ENCODE data around the gene UPP2.

UPP2 gene

GRCh38 chr2:158101384-158101926, at the start of gene UPP2:
Gene UPP2 (plus strand): TSS chr2:158101876. CDS start chr2:158102064, 188 bp downstream.
- no peak for DNase-seq (ENCODE audit: insufficient read length, low spot score)
- no peak for FAIRE-seq

GRCh38 chr2:158052761-158053160, 48.9 kb upstream of the UPP2 start:
- FAIRE-seq, result no peak
- no peak for DNase-seq (ENCODE audit: insufficient read length, low spot score)

DNA sequence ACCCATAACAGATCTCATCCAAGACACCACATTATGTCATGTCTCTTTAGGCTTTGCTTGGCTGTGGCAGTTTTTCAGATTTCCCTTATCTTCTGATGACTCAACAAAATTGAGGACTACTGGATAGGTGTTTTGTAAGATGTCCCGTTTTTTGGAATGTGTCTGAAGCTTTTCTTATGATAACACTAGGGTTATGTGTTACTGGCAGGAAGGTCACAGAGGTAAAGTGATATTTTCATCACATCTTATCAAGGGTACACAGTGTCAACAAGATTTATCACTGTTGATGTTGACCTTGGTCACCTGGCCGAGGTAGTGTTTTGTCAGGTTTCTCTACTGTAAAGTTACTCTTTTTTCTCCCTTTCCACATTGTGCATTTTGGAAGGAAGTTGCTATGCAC, 44.8 kb upstream of the UPP2 start:
- no peak for DNase-seq (ENCODE audit: insufficient read length, low spot score)
- FAIRE-seq, result no peak

DNA sequence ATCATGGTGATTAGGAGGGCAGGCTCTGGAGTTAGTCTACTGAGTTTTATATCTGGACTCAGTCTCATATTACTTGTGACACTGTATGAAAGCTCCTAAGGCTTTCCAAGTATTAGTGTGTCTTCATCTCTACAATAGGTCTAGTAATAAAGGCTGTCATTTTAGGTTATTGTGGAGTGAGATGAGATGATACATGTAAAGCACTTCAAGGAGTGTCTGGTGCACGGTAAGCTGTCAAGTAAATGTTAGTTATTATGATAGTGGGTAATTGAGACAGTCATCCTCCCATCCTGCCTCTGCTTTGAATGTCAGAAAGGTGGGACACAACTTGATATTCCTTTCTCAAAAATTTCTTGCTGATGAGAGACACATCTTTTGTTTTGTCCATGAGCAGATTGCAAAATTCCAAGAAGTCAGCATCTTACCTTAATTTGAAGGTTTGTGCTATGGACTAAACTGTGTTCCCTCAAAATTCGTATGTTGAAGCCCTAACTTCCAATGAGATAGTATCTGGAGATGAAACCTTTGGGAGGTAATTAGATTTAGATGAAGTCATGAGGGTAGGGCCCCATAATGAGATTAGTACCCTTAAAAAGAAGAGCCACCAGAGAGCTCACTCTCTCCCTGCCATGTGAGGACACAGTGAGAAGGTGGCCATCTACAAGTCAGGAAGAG, 41.4 kb upstream of the UPP2 start:
- FAIRE-seq (no peak), DNase-seq (ENCODE audit: insufficient read length, low spot score) (no peak)

- peak; percentile 17 for DNase-seq (ENCODE audit: insufficient read length, low spot score)
- FAIRE-seq, result no peak
Measured at GRCh38 chr2:158060835-158061435, 40.7 kb upstream of the UPP2 start.

- DNase-seq (ENCODE audit: insufficient read length, low spot score) (no peak), FAIRE-seq (no peak)
Measured at GRCh38 chr2:158061763-158062162, 39.9 kb upstream of the UPP2 start.

DNA sequence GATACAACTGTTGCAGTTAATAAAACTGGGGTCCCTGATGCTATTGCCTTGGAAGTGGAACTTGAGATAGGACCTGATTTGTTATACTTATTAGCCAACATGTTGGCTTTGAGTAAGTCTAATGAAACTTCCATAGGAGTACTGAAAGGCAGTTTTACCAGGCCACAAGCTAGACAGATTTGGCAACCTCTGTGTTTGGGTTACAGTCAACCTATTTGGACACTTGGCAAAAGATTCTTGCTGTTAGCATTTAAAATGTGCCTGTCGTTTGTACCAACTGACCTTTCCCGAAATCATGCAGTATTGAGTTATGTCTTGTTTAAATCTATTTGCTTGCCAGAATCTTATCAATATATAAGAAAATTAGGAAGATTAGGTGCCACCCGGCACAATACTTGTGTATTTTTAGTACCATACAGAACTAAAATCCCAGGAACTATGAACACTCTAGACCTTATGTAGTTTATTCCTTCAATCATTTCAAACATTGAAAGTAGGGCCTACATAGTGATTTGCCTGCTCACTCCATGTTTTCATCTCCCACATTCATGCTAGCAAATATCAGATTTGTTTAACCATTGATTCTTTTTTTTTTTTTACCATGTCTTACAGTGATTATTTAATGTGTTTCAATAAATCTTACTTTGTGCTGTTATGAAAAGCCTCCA, 35.5 kb upstream of the UPP2 start:
- DNase-seq (ENCODE audit: insufficient read length, low spot score), result no peak
- FAIRE-seq, result no peak

GRCh38 chr2:158071018-158071417, 30.7 kb upstream of the UPP2 start:
- FAIRE-seq (no peak), DNase-seq (ENCODE audit: insufficient read length, low spot score) (no peak)

GRCh38 chr2:158072361-158072760, 29.3 kb upstream of the UPP2 start:
- DNase-seq (ENCODE audit: insufficient read length, low spot score), result no peak
- no peak for FAIRE-seq

DNA sequence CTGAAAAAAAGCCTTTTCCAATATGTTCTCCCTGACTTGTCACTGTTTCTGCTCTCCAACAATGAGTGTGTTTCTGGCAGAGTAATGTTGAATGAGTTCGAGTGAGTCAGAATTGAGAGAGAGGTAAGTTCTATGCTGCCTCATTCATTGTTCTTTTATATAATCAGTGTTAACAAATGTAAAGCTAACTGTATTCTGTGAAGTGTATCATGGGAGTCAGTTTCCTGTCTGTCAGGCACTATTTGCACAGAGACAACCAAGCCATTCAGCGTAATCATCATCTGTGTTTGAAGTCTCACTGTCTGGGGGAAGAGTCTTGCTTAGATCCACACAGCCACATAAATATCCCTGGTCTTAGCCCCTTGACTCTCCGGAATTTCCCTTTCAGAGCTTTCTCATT, 22.0 kb upstream of the UPP2 start:
- no peak for FAIRE-seq
- no peak for DNase-seq (ENCODE audit: insufficient read length, low spot score)

- DNase-seq (ENCODE audit: insufficient read length, low spot score), result no peak
- no peak for FAIRE-seq
Measured at GRCh38 chr2:158088093-158088492, 13.6 kb upstream of the UPP2 start.

GRCh38 chr2:158089322-158089721, 12.4 kb upstream of the UPP2 start:
- no peak for FAIRE-seq
- DNase-seq (ENCODE audit: insufficient read length, low spot score), result no peak

GRCh38 chr2:158091647-158092046, 10.0 kb upstream of the UPP2 start:
- DNase-seq (ENCODE audit: insufficient read length, low spot score) (no peak), FAIRE-seq (no peak)

GRCh38 chr2:158094487-158095092, 7.1 kb upstream of the UPP2 start:
- no peak for DNase-seq (ENCODE audit: insufficient read length, low spot score)
- no peak for FAIRE-seq

DNA sequence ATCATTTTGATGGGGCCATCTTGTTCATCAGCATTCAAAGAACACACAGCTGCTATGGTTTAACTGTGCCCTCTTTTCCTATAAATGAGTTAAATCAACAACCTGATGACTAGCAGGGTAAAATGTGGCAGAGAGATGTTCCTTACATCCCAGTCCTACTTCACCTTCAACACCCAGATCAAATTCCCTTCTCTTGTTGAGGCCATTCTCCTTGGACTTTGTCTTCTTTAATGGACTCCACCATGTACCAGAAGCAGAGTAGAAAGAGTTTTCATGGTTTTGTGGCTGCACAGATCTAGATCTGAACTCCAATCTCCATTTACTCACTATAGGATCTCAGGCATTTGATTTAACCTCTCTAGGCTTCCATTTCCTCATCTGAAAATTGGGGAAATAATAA, 6.4 kb upstream of the UPP2 start:
- no peak for DNase-seq (ENCODE audit: insufficient read length, low spot score)
- FAIRE-seq, result no peak

- DNase-seq (ENCODE audit: insufficient read length, low spot score), result no peak
- no peak for FAIRE-seq
Measured at GRCh38 chr2:158095912-158096311, 5.8 kb upstream of the UPP2 start.

DNA sequence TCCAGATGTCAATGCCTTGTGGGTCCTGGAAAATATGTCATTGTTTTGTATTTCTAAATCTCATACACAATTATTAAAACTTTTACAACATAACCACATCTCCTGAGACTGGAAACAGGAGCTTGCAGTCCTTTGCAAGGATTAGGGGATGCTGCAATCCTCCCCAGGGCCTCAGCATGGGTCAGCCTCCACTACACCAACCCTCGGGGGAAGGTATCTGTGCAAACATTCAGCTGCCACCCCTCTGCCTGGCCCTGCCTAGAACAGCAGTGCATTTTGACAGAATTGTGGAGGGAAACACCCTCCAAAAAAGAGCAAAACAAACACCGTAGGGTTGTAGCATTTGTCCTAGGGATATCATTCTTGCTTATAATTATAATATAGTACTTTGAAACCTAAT, 4.2 kb upstream of the UPP2 start:
- no peak for DNase-seq (ENCODE audit: insufficient read length, low spot score)
- no peak for FAIRE-seq

GRCh38 chr2:158098178-158098577, 3.5 kb upstream of the UPP2 start:
- FAIRE-seq (no peak), DNase-seq (ENCODE audit: insufficient read length, low spot score) (no peak)

GRCh38 chr2:158099716-158100115, 2.0 kb upstream of the UPP2 start:
- no peak for FAIRE-seq
- no peak for DNase-seq (ENCODE audit: insufficient read length, low spot score)

DNA sequence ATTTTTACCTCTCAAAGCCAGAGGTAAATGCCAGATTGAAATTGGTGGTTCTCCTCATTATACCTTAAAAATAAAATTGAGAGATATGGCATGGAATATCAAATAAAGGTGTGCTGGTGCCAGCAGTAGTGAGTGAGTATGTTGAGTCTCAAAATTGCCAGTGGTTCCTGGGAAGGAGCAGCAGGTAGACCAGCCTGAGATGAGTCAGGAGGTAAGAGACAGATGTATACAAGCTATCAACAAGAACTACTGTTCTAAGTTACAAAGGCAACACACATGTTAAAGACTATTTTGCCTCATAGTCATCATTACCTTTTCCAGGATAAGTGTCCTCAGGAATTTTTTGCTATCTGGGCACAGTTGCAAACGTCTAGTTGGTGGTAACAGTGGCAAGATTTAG, 1.3 kb upstream of the UPP2 start:
- DNase-seq (ENCODE audit: insufficient read length, low spot score) (no peak), FAIRE-seq (no peak)

DNA sequence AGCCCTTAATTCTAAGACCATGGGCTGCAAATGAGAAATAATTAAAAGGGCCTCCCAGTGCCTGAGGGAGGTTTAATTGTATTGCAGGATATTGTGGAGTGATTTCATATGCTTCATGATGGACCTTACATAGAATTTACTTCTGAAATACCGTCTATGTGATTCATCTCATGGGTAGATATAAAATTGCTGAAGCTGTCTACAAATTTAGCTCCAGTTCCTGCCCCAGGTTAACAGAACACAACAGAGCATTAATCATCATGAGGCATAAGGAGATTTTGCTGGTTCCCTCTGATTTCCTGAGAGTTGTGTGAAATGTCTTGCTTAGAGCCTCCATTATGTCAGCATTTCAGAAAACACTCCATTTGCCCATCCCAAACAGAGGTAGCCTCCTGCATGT, 770 bp downstream of the UPP2 start:
- DNase-seq (ENCODE audit: insufficient read length, low spot score), result no peak
- FAIRE-seq, result no peak

Data from HTR-8/SVneo (cell line).